DOHH2 (cell line): Measurements from ENCODE around the gene MKNK2.

ENCODE experiments used
- CTCF ChIP-seq: fragments of 200-600 bp; sonication (generic); IDR thresholded peaks from one replicate; pipeline ENCODE4 v1.5.1; 2014; ENCODE audit warnings: antibody characterized with exemption, mild to moderate bottlenecking, low read depth, low read length; ENCODE audit not compliant: poor library complexity, severe bottlenecking
- EZH2phosphoT487 ChIP-seq: fragments of 200-600 bp; sonication (generic); IDR thresholded peaks from 2 replicates; pipeline ENCODE4 v1.6.1; 2017; ENCODE audit warnings: borderline replicate concordance, mild to moderate bottlenecking, antibody characterized with exemption, low read length, moderate library complexity, mixed read lengths

GRCh38 chr19:2049741-2050348, 1.2 kb downstream of the MKNK2 start:
- TF ChIP-seq CTCF (no peak), EZH2phosphoT487 (no peak)
